Endothelial cell (in vitro differentiated cells): ENCODE measurements around the gene DOCK3. TPM values are rescaled to one million over a fixed set of nuclear protein-coding genes. Genes with fewer than 3 reads are reported as not detected.

Experiments
- DNase-seq: peaks from one replicate; pipeline ENCODE4 v3.0.0; 2021; ENCODE audit warnings: low spot score
- H3K27ac Mint-ChIP-seq: one replicate; pipeline ENCODE4 v1.8.0; 2021; ENCODE audit warnings: mixed read lengths, inconsistent platforms; ENCODE audit not compliant: unreplicated experiment
- H3K27me3 Mint-ChIP-seq: one replicate; pipeline ENCODE4 v1.8.0; 2021; ENCODE audit warnings: mild to moderate bottlenecking, moderate library complexity, mixed read lengths, inconsistent platforms; ENCODE audit not compliant: unreplicated experiment
- H3K36me3 Mint-ChIP-seq: one replicate; pipeline ENCODE4 v1.8.0; 2021; ENCODE audit warnings: mild to moderate bottlenecking, low read depth, mixed read lengths, inconsistent platforms; ENCODE audit not compliant: unreplicated experiment
- H3K4me1 Mint-ChIP-seq: one replicate; pipeline ENCODE4 v1.8.0; 2021; ENCODE audit warnings: mild to moderate bottlenecking, mixed read lengths, inconsistent platforms; ENCODE audit not compliant: unreplicated experiment
- H3K4me3 Mint-ChIP-seq: one replicate; pipeline ENCODE4 v1.8.0; 2021; ENCODE audit warnings: mild to moderate bottlenecking, mixed read lengths, inconsistent platforms; ENCODE audit not compliant: unreplicated experiment
- H3K9me3 Mint-ChIP-seq: one replicate; pipeline ENCODE4 v1.8.0; 2021; ENCODE audit warnings: mixed read lengths, inconsistent platforms; ENCODE audit not compliant: unreplicated experiment
- CTCF ChIP-seq: fragments of 200-600 bp; sonication (generic); IDR thresholded peaks from one replicate; pipeline ENCODE4 v1.5.0; 2021; ENCODE audit warnings: antibody characterized with exemption; ENCODE audit not compliant: unreplicated experiment
- total RNA-seq: library from RNA; stranded (reverse); fragmentation: NEBNext Ultra II Directional; extraction: Animal tissue kit (Norgen Biotek cat#: 25700); gene quantifications from one replicate; pipeline ENCODE4 v1.2.1, GENCODE V29; 2021; ENCODE audit not compliant: unreplicated experiment

The DOCK3 gene
- total RNA-seq, 1 donor from 2014 or later, result 1.3 TPM

- peaks cover 8% of the 10 kb centered on the region for H3K36me3 Mint-ChIP-seq
- no peak for TF ChIP-seq CTCF
- no peak for DNase-seq
- no peak overlapping the region for H3K4me3 Mint-ChIP-seq
- H3K4me1 Mint-ChIP-seq, result peaks cover 7% of the 10 kb centered on the region
- H3K27me3 Mint-ChIP-seq, result peaks cover 10% of the 10 kb centered on the region
- no peak overlapping the region for H3K27ac Mint-ChIP-seq
- no peaks in the 10 kb centered on the region for H3K9me3 Mint-ChIP-seq
Measured at GRCh38 chr3:50672656-50673055, 2.1 kb upstream of the DOCK3 start.

GRCh38 chr3:50673931-50674330 is 796 bp upstream of the DOCK3 start:
- no peak for TF ChIP-seq CTCF
- Mint-ChIP-seq H3K27ac (no peak overlapping the region), H3K4me1 (peaks cover 7% of the 10 kb centered on the region), H3K27me3 (peaks cover 10% of the 10 kb centered on the region), H3K9me3 (no peaks in the 10 kb centered on the region), H3K36me3 (peaks cover 8% of the 10 kb centered on the region), H3K4me3 (peak overlapping the region; percentile 77)
- no peak for DNase-seq

- peaks cover 7% of the 10 kb centered on the region for H3K4me1 Mint-ChIP-seq
- H3K27ac Mint-ChIP-seq, result no peak overlapping the region
- peaks cover 8% of the 10 kb centered on the region for H3K36me3 Mint-ChIP-seq
- TF ChIP-seq CTCF, result peak; percentile 74
- peak; percentile 65 for DNase-seq
- peaks cover 10% of the 10 kb centered on the region for H3K27me3 Mint-ChIP-seq
- H3K4me3 Mint-ChIP-seq, result peak overlapping the region; percentile 91
- no peaks in the 10 kb centered on the region for H3K9me3 Mint-ChIP-seq
Measured at GRCh38 chr3:50675179-50676030, 678 bp downstream of the DOCK3 start.

GRCh38 chr3:50676031-50676705 is 1.4 kb downstream of the DOCK3 start:
- no peak for TF ChIP-seq CTCF
- Mint-ChIP-seq H3K27me3 (peaks cover 10% of the 10 kb centered on the region), H3K4me3 (no peak overlapping the region), H3K9me3 (no peaks in the 10 kb centered on the region), H3K36me3 (peaks cover 8% of the 10 kb centered on the region), H3K27ac (no peak overlapping the region), H3K4me1 (peaks cover 7% of the 10 kb centered on the region)
- DNase-seq, result no peak
